H1 (cell line): ENCODE results near the gene CMKLR1. TPM values are rescaled to one million over a fixed set of nuclear protein-coding genes. Genes with fewer than 3 reads are reported as not detected.
A peak's percentile ranks its signal among the peaks of the same experiment; 100 is the strongest.

Experiments used
- CTCF ChIA-PET: fragments of 300-600 bp; sonication (Branson Sonifier 250); formaldehyde crosslinking; loops from one replicate; lab custom pipeline; 2021; ENCODE audit not compliant: partially characterized antibody; lab: Charles Lee
- POLR2A ChIA-PET: fragments of 300-600 bp; sonication (Branson Sonifier 250); formaldehyde crosslinking; loops from one replicate; lab custom pipeline; 2021; ENCODE audit warnings: inconsistent platforms; ENCODE audit not compliant: partially characterized antibody; lab: Charles Lee
- DNase-seq, 2 experiments: peaks; one replicate each; pipeline versions ENCODE4 v3.0.0 to v3.0.0-alpha.2; 2010 to 2022; ENCODE audit warnings: low spot score in 2 of 2, low read depth in 1 of 2, mixed read lengths in 1 of 2
- FAIRE-seq: peaks from 2 replicates; lab custom pipeline; 2011; peaks lifted over from hg19 to GRCh38; lab: Jason Lieb, UNC
- H2AFZ ChIP-seq: 2 replicates; pipeline ENCODE4 v1.8.1; 2012; ENCODE audit warnings: low read length, inconsistent platforms
- H2AK5ac ChIP-seq: 2 replicates; pipeline ENCODE4 v1.6.1; 2013; ENCODE audit warnings: low read depth, low read length
- H2BK120ac ChIP-seq: replicated peaks from 2 replicates; pipeline ENCODE3; 2013; ENCODE audit warnings: low read depth, low read length, inconsistent platforms
- H2BK12ac ChIP-seq: 2 replicates; pipeline ENCODE4 v1.6.1; 2013; ENCODE audit warnings: low read depth, low read length
- H2BK15ac ChIP-seq: 2 replicates; pipeline ENCODE4 v1.6.1; 2013; ENCODE audit warnings: low read length
- H2BK20ac ChIP-seq: 2 replicates; pipeline ENCODE4 v1.6.1; 2013; ENCODE audit warnings: low read length
- H2BK5ac ChIP-seq: 2 replicates; pipeline ENCODE4 v1.6.1; 2013; ENCODE audit warnings: low read depth, low read length
- H3K14ac ChIP-seq: 2 replicates; pipeline ENCODE4 v1.6.1; 2013; ENCODE audit warnings: inconsistent platforms; ENCODE audit not compliant: insufficient read length
- H3K18ac ChIP-seq: 2 replicates; pipeline ENCODE4 v1.6.1; 2013; ENCODE audit warnings: low read length; ENCODE audit errors: extremely low read depth
- H3K23ac ChIP-seq: 2 replicates; pipeline ENCODE4 v1.6.1; 2013; ENCODE audit warnings: inconsistent platforms; ENCODE audit not compliant: insufficient read length
- H3K23me2 ChIP-seq: 2 replicates; pipeline ENCODE4 v1.6.1; 2013; ENCODE audit warnings: low read depth, low read length
- H3K27ac ChIP-seq: 2 replicates; pipeline ENCODE4 v1.6.1; 2011; ENCODE audit warnings: low read depth, low read length, inconsistent platforms
- H3K27me3 ChIP-seq, 4 experiments: replicated peaks in 1 of 4; 1 replicate in 1 of 4; 2 replicates in 3 of 4; pipeline versions ENCODE4 v1.6.1 to v1.8.1; 2011 to 2013; ENCODE audit warnings: low read length in 3 of 4, mild to moderate bottlenecking in 3 of 4, inconsistent platforms in 2 of 4, mixed read lengths in 2 of 4, moderate library complexity in 1 of 4; ENCODE audit not compliant: control insufficient read depth in 3 of 4, insufficient read depth in 3 of 4; ENCODE audit errors: extremely low read depth in 1 of 4
- H3K36me3 ChIP-seq, 4 experiments: 2 replicates each; pipeline versions ENCODE4 v1.6.1 to v1.8.1; 2011 to 2013; ENCODE audit warnings: mild to moderate bottlenecking in 4 of 4, low read length in 3 of 4, moderate library complexity in 2 of 4, control low read depth in 1 of 4, inconsistent platforms in 1 of 4; ENCODE audit not compliant: insufficient read depth in 4 of 4, control insufficient read depth in 2 of 4
- H3K4ac ChIP-seq: replicated peaks from 2 replicates; pipeline ENCODE3; 2013; ENCODE audit warnings: low read length, low read depth, mixed read lengths, inconsistent platforms; ENCODE audit not compliant: insufficient read length
- H3K4me1 ChIP-seq, 4 experiments: replicated peaks in 1 of 4; 1 replicate in 1 of 4; 2 replicates in 3 of 4; pipeline versions ENCODE4 v1.6.1 to v1.8.1; 2011 to 2013; ENCODE audit warnings: low read length in 3 of 4, inconsistent platforms in 2 of 4, mixed read lengths in 1 of 4; ENCODE audit not compliant: insufficient read depth in 4 of 4, control insufficient read depth in 3 of 4
- H3K4me2 ChIP-seq, 2 experiments: 2 replicates each; pipeline versions ENCODE4 v1.6.1 to v1.8.1; 2011 to 2013; ENCODE audit warnings: low read depth in 2 of 2, low read length in 2 of 2, control low read depth in 1 of 2, inconsistent platforms in 1 of 2, mild to moderate bottlenecking in 1 of 2; ENCODE audit not compliant: insufficient read depth in 1 of 2
- H3K4me3 ChIP-seq, 4 experiments: fragments of 200-600, 300-600 bp in 1 of 4; sonication (generic), shearing (Covaris generic), sonication (Bioruptor Twin) in 1 of 4; 2 replicates each; pipeline versions ENCODE4 v1.5.1 to v1.8.1; 2011 to 2016; ENCODE audit warnings: low read length in 4 of 4, low read depth in 3 of 4, control low read depth in 2 of 4, inconsistent platforms in 2 of 4, mild to moderate bottlenecking in 2 of 4, mixed read lengths in 1 of 4, moderate library complexity in 1 of 4; ENCODE audit not compliant: insufficient read depth in 2 of 4; ENCODE audit errors: extremely low read depth in 1 of 4
- H3K56ac ChIP-seq: replicated peaks from 2 replicates; pipeline ENCODE3; 2013; ENCODE audit warnings: low read depth, mild to moderate bottlenecking, mixed read lengths, low read length, inconsistent platforms; ENCODE audit not compliant: insufficient read length
- H3K79me1 ChIP-seq: 2 replicates; pipeline ENCODE4 v1.6.1; 2013; ENCODE audit warnings: low read depth, low read length, control low read depth
- H3K79me2 ChIP-seq, 2 experiments: 2 replicates each; pipeline versions ENCODE4 v1.6.1 to v1.8.1; 2012 to 2013; ENCODE audit warnings: low read length in 2 of 2, mild to moderate bottlenecking in 2 of 2, inconsistent platforms in 1 of 2; ENCODE audit not compliant: insufficient read depth in 2 of 2, control insufficient read depth in 1 of 2
- H3K9ac ChIP-seq, 4 experiments: replicated peaks in 1 of 4; 1 replicate in 1 of 4; 2 replicates in 3 of 4; pipeline versions ENCODE4 v1.6.1 to v1.8.1; 2011 to 2013; ENCODE audit warnings: low read depth in 3 of 4, low read length in 3 of 4, control low read depth in 2 of 4, mild to moderate bottlenecking in 2 of 4, moderate library complexity in 2 of 4, inconsistent platforms in 1 of 4; ENCODE audit errors: extremely low read depth in 1 of 4
- H3K9me3 ChIP-seq, 2 experiments: 2 replicates each; pipeline versions ENCODE4 v1.6.1 to v1.8.1; 2012 to 2013; ENCODE audit warnings: mild to moderate bottlenecking in 2 of 2, moderate library complexity in 2 of 2, control low read depth in 1 of 2, inconsistent platforms in 1 of 2, low read depth in 1 of 2, low read length in 1 of 2, mixed read lengths in 1 of 2; ENCODE audit not compliant: insufficient read depth in 2 of 2
- H4K20me1 ChIP-seq, 2 experiments: replicated peaks in 1 of 2; 2 replicates each; pipeline versions ENCODE3 to v1.8.1; 2011 to 2013; ENCODE audit warnings: inconsistent platforms in 2 of 2, low read length in 2 of 2, mild to moderate bottlenecking in 1 of 2; ENCODE audit not compliant: insufficient read depth in 2 of 2, control insufficient read depth in 1 of 2
- H4K5ac ChIP-seq: 2 replicates; pipeline ENCODE4 v1.6.1; 2013; ENCODE audit warnings: low read length, low read depth, mixed read lengths, inconsistent platforms; ENCODE audit not compliant: insufficient read length
- H4K8ac ChIP-seq: 2 replicates; pipeline ENCODE4 v1.8.0; 2013; ENCODE audit warnings: mild to moderate bottlenecking, moderate library complexity, low read length, inconsistent platforms; ENCODE audit not compliant: insufficient read depth; ENCODE audit errors: extremely low read depth
- H4K91ac ChIP-seq: replicated peaks from 2 replicates; pipeline ENCODE3; 2013; ENCODE audit warnings: low read length, mixed read lengths, inconsistent platforms; ENCODE audit not compliant: insufficient read length
- BRCA1 ChIP-seq: IDR thresholded peaks from 2 replicates; pipeline ENCODE4 v1.6.1; 2012; ENCODE audit warnings: low read depth, low read length, improper control_type of control experiment
- NRF1 ChIP-seq: IDR thresholded peaks from 2 replicates; pipeline ENCODE4 v1.6.1; 2011; ENCODE audit warnings: mild to moderate bottlenecking, low read depth, low read length, improper control_type of control experiment
- RAD21 ChIP-seq, 2 experiments: IDR thresholded peaks in 1 of 2; conservative IDR thresholded peaks in 1 of 2; 2 replicates each; pipeline ENCODE4 v1.6.1; 2011; ENCODE audit warnings: low read depth in 2 of 2, low read length in 2 of 2, improper control_type of control experiment in 1 of 2, inconsistent platforms in 1 of 2, mild to moderate bottlenecking in 1 of 2, moderate library complexity in 1 of 2
- SIN3A ChIP-seq, 2 experiments: IDR thresholded peaks in 1 of 2; conservative IDR thresholded peaks in 1 of 2; 2 replicates each; pipeline ENCODE4 v1.6.1; 2011 to 2012; ENCODE audit warnings: low read length in 2 of 2, improper control_type of control experiment in 1 of 2, low read depth in 1 of 2, mild to moderate bottlenecking in 1 of 2
- WGBS, 2 experiments: shearing (Covaris generic) in 1 of 2; methylation state at CpG; one replicate each; pipeline versions ENCODE4 v1.1.6 to v1.1.7; 2013 to 2015; ENCODE audit warnings: low lambda C conversion rate in 2 of 2, mixed read lengths in 2 of 2, inconsistent platforms in 1 of 2, low coverage in 1 of 2, missing lambda C conversion rate in 1 of 2; ENCODE audit not compliant: insufficient replicate concordance in 2 of 2, insufficient coverage in 1 of 2, insufficient read length in 1 of 2; ENCODE audit errors: extremely low coverage in 1 of 2, missing lambda C conversion rate in 1 of 2; 5-methylcytosine and 5-hydroxymethylcytosine counted together
- polyA plus RNA-seq, 7 experiments: library from polyadenylated mRNA; depleted of rRNA in 3 of 7; stranded (reverse) in 5 of 7; unstranded in 2 of 7; fragments of >200 nt in 5 of 7; fragments of 200-250 nt in 2 of 7; gene quantifications; 1 replicate in 5 of 7; 2 replicates in 1 of 7; 4 replicates in 1 of 7; pipeline versions ENCODE4 v1.2.1 to v1.2.3, GENCODE V29; 2011 to 2013; ENCODE audit warnings: missing spikeins in 2 of 7, mixed read lengths in 2 of 7
- total RNA-seq: library from RNA; stranded (reverse); fragmentation: NEBNext Ultra II Directional; extraction: Animal tissue kit (Norgen Biotek cat#: 25700); gene quantifications from 2 replicates; pipeline ENCODE4 v1.2.1, GENCODE V29; 2021
- TF ChIP-seq, protein P1 (sequence below), 3 experiments: IDR thresholded peaks; 1 replicate in 2 of 3; 2 replicates in 1 of 3; pipeline versions ENCODE4 v1.5.1 to v1.6.1; 2011; ENCODE audit warnings: low read length in 3 of 3, mild to moderate bottlenecking in 3 of 3, inconsistent platforms in 2 of 3, low read depth in 1 of 3, moderate library complexity in 1 of 3; ENCODE audit not compliant: insufficient read depth in 1 of 3; ENCODE audit errors: control extremely low read depth in 1 of 3
- TF ChIP-seq, protein P2 (sequence below): IDR thresholded peaks from 2 replicates; pipeline ENCODE4 v1.6.1; 2012; ENCODE audit warnings: inconsistent platforms
- TF ChIP-seq, protein P3 (sequence below): IDR thresholded peaks from 2 replicates; pipeline ENCODE4 v1.6.1; 2012; ENCODE audit warnings: inconsistent platforms

Gene CMKLR1
- total and polyA plus RNA-seq, 2 of the 8 experiments (the other 6 are each of a cell fraction or from before 2014, with no cell fraction given) = 2.1 to 2.8 TPM

DNA sequence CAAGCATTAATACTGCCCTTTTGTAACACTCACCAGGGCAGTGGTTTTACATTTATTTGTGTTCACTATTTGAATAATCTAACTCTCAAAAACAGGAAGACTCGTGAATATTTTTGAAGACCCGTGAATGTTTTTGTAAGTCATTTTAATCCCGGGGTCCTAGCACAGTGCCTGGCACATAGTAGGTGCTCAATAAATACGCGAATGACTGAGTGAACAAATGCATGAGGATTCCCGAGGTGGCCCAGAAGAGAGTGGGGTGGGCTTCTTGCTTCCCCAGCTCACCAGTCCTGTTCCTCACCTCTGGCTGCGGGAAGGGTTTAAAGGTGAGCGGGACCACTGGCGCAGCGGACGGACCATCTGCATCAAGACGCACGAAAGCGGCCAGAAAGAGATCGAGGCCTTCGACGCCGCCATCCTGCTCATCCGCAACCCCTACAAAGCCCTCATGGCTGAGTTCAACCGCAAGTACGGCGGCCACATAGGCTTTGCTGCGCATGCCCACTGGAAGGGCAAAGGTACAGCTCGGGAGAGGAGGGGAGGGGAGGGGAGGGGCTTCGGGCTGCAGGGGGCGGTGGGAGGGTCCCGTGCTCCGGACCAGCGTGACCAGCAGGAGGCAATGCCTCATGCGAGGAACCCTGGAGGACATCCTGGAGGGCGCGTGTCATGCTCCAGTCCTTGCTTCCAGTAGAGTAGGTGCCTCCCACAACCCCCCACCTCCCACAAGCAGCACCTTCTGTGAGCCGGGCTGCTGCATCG is 98.9 kb downstream of the CMKLR1 start:
- Histone ChIP-seq H3K36me3 (no peaks in the 10 kb centered on the region), H3K9ac (no peak overlapping the region), H3K27ac (no peak overlapping the region), H2AFZ (no peak overlapping the region), H3K4me3 (no peak overlapping the region), H3K79me2 (no peaks in the 10 kb centered on the region), H3K23me2 (no peaks in the 10 kb centered on the region), H3K18ac (no peak overlapping the region), H3K4me2 (peak overlapping the region in 1 of 2 experiments; percentile 37; a peak in 1 of 4 replicates), H2BK120ac (no peak overlapping the region), H3K4me1 (peaks cover 5 to 18% (median 11%) of the 10 kb centered on the region in 4 experiments), H3K4ac (no peak overlapping the region), H4K8ac (no peak overlapping the region), H3K9me3 (no peaks in the 10 kb centered on the region; a peak in 1 of 4 replicates), H4K91ac (peak overlapping the region; percentile 26), H2BK15ac (no peak overlapping the region), H3K79me1 (no peaks in the 10 kb centered on the region), H3K14ac (no peak overlapping the region), H2BK20ac (0 out of 2 replicates have a peak overlapping the region, but pooled peaks have one; percentile 1), H3K56ac (no peak overlapping the region), H2BK5ac (no peak overlapping the region), H4K5ac (no peak overlapping the region), H2AK5ac (no peak overlapping the region), H4K20me1 (no peaks in the 10 kb centered on the region), H3K27me3 (no peaks in the 10 kb centered on the region), H3K23ac (no peak overlapping the region), H2BK12ac (peak overlapping the region; percentile 30; the same call in 1 of the 2 replicates)
- WGBS, 2 experiments = 90% methylated on average over 24 of the region's 34 CpGs; no CpG with 5 or more reads in 1 of the 2 experiments
- no peak for DNase-seq
- ChIA-PET CTCF (interaction anchor here (0.6 to 6.9 kb wide), 6 partner anchors 17 to 257 kb away, joined by 3 to 35 read pairs (median 3); no protein-coding TSS in a partner anchor), POLR2A (no interaction called here)
- FAIRE-seq = no peak
- TF ChIP-seq, protein P1, sequence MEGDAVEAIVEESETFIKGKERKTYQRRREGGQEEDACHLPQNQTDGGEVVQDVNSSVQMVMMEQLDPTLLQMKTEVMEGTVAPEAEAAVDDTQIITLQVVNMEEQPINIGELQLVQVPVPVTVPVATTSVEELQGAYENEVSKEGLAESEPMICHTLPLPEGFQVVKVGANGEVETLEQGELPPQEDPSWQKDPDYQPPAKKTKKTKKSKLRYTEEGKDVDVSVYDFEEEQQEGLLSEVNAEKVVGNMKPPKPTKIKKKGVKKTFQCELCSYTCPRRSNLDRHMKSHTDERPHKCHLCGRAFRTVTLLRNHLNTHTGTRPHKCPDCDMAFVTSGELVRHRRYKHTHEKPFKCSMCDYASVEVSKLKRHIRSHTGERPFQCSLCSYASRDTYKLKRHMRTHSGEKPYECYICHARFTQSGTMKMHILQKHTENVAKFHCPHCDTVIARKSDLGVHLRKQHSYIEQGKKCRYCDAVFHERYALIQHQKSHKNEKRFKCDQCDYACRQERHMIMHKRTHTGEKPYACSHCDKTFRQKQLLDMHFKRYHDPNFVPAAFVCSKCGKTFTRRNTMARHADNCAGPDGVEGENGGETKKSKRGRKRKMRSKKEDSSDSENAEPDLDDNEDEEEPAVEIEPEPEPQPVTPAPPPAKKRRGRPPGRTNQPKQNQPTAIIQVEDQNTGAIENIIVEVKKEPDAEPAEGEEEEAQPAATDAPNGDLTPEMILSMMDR (IDR thresholded peaks at IDR 0.05; ENCODE audit: control extremely low read depth in 1 of 3, insufficient read depth in 1 of 3, low read depth in 1 of 3, low read length in 3 of 3) = peak in 1 of 3 experiments; percentile 46; a peak in 1 of 4 replicates
- 0 out of 2 replicates have a peak, but pooled peaks have one; percentile 14 for TF ChIP-seq NRF1
- peak in 1 of 2 experiments; percentile 40; a peak in 3 of 4 replicates for TF ChIP-seq RAD21 (IDR thresholded peaks at IDR 0.05 in 1 of 2, conservative IDR thresholded peaks at IDR 0.05 in 1 of 2; ENCODE audit: low read depth in 2 of 2, low read length in 2 of 2)
- TF ChIP-seq, protein P2, sequence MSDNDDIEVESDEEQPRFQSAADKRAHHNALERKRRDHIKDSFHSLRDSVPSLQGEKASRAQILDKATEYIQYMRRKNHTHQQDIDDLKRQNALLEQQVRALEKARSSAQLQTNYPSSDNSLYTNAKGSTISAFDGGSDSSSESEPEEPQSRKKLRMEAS = peak; percentile 43; the same call in 1 of the 2 replicates
- no peak for TF ChIP-seq SIN3A (conservative IDR thresholded peaks at IDR 0.05 in 1 of 2, IDR thresholded peaks at IDR 0.05 in 1 of 2; ENCODE audit: low read depth in 1 of 2, low read length in 2 of 2)
- TF ChIP-seq BRCA1 = no peak
- TF ChIP-seq, protein P3, sequence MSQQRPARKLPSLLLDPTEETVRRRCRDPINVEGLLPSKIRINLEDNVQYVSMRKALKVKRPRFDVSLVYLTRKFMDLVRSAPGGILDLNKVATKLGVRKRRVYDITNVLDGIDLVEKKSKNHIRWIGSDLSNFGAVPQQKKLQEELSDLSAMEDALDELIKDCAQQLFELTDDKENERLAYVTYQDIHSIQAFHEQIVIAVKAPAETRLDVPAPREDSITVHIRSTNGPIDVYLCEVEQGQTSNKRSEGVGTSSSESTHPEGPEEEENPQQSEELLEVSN = no peak
